Stimulated activated CD4-positive, alpha-beta T cell treated with anti-CD3 and anti-CD28 coated beads, Interleukin-15, amount 100 ng/mL, for 48 hours (primary cell): ENCODE data around the gene HNF4A.
"Not testable (repeated sequence)": the region's sequence is repeated elsewhere in the genome, so short reads cannot be mapped to it uniquely, and the experiment has no call there.

Experiments
- DNase-seq, 2 donors: peaks; one replicate each; pipeline ENCODE4 v3.0.0-alpha.2; 2020; ENCODE audit warnings: low read depth in 2 of 2

HNF4A gene

DNA sequence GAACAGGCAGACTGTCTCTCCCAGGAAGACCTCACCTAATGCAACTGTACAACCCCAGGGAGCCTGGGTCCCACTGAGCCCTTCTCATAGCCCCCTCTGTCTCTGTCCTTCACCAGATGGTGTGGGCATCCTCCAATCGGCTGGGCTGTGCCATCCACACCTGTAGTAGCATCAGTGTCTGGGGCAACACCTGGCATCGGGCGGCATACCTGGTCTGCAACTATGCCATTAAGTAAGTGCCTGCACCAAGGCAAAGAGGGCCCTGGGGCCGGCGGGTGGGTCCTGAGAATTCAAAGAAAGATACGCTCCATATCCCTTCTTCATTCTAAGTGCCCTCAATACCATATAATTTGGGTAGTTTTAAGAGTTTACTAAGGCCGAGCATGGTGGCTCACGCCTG lies 10.4 kb upstream of the HNF4A start:
- DNase-seq: no peak

DNA sequence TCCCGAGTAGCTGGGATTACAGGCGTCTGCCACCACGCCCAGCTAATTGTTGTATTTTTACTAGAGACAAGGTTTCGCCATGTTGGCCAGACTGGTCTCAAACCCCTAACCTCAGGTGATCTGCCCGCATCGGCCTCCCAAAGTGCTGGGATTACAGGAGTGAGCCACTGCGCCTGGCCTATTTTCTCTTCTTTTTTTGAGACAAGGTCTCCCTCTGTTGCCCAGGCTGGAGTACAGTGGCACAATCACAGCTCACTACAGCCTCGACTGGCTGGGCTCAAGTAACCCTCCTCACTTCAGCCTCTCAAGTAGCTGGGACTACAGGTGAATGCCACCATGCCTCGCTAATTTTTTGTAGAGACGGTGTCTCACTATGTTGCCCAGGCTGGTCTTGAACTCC lies 9.6 kb upstream of the HNF4A start:
- DNase-seq: not testable (repeated sequence)

- no peak for DNase-seq
Measured at GRCh38 chr20:44348168-44348659, 7.3 kb upstream of the HNF4A start.

GRCh38 chr20:44349349-44349748 lies 6.2 kb upstream of the HNF4A start:
- no peak for DNase-seq

GRCh38 chr20:44350567-44350966 lies 4.9 kb upstream of the HNF4A start:
- DNase-seq: no peak

GRCh38 chr20:44354979-44355497 lies 461 bp upstream of the HNF4A start:
- no peak for DNase-seq

- DNase-seq: no peak
Measured at GRCh38 chr20:44356353-44356723, 839 bp downstream of the HNF4A start.

GRCh38 chr20:44357020-44357419 lies 1.5 kb downstream of the HNF4A start:
- DNase-seq: no peak

- DNase-seq: no peak
Measured at GRCh38 chr20:44357555-44358125, 2.1 kb downstream of the HNF4A start.

DNA sequence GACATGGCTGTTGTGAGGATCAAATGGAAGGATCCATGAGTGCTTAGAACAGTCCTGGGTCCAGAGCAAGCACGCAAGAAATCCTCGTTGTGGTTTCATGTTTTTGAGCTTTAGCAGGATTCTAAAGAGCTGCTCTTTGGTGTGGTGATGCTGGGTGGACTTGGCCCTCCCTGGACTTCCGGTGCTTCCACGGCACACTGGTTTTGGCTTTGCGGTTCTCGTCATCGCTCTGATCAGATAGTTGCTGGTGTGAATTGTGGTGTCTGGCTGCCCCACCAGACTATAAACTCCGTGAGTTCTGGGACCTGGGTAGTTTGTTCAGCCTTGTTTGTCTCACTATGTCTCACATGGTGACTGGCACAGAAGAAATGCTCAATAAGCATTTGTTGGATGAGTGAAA lies 3.3 kb downstream of the HNF4A start:
- DNase-seq: no peak

DNA sequence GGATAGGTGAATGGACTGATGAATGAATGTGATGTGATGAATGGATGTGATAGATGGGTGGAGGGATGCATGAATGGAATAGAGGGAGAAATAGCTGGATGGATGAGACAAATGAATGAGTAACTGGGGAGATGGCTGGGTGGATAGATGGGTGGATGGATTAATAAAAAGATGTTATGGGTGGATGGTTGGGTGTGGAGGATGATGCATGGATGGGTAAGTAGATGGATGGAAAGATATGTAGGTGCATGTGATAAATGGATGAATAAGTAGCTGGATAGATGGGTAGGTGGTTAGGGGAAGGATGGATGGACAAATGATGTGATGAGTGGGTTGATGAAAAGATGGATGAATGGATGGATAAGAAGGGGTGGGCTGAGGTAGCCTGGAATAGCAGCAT lies 4.7 kb downstream of the HNF4A start:
- no peak for DNase-seq

DNA sequence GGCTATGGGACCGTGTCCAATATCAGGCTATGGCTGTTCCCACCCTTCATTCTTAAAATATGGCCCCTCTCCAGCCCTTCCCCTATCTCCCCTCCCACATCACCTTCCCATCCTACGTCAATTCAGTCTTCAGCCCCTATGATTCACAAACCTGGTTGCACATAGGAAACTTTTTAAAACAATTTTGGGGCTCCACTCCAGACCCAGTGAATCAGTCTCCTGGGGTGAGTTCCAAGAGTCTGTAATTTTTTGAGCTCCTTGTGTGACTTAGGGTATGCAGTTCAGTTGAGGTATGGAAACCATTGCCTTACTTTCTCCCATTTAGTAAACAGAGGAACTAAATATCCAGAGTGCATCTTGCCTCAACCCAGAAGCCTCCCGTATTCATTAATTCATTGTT lies 5.5 kb downstream of the HNF4A start:
- DNase-seq: no peak

GRCh38 chr20:44362466-44362940 lies 7.0 kb downstream of the HNF4A start:
- no peak for DNase-seq

GRCh38 chr20:44364068-44364467 lies 8.6 kb downstream of the HNF4A start:
- no peak for DNase-seq

GRCh38 chr20:44364780-44365179 lies 9.3 kb downstream of the HNF4A start:
- no peak for DNase-seq

GRCh38 chr20:44367746-44368145 lies 12.2 kb downstream of the HNF4A start:
- DNase-seq: no peak

GRCh38 chr20:44370639-44371218 lies 15.2 kb downstream of the HNF4A start:
- no peak for DNase-seq

- no peak for DNase-seq
Measured at GRCh38 chr20:44382641-44383040, 27.1 kb downstream of the HNF4A start.

- DNase-seq: peak; percentile 65 to 80
Measured at GRCh38 chr20:44384423-44385027, 29.0 kb downstream of the HNF4A start.

GRCh38 chr20:44388466-44389023 lies 33.0 kb downstream of the HNF4A start:
- DNase-seq: peak; percentile 57 to 73

DNA sequence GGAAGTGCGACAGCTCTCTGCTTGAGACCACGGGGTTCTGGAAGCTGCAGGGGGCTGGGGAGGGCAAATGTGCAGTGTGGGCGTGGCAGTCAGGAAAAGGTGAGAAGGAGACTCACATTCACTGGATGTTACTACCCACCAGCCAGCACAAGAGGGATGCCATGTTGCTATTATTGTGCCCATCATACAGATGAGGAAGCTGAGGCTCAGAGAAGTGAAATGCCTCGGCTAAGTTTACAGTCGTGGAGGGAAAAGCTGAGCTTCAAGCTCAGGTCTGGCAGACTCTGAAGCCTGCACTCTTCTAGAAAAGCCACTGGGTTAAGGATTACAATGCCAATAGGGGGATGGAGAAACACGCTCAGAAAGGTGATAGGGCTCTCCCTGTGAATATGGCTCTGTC lies 34.4 kb downstream of the HNF4A start:
- DNase-seq: no peak

DNA sequence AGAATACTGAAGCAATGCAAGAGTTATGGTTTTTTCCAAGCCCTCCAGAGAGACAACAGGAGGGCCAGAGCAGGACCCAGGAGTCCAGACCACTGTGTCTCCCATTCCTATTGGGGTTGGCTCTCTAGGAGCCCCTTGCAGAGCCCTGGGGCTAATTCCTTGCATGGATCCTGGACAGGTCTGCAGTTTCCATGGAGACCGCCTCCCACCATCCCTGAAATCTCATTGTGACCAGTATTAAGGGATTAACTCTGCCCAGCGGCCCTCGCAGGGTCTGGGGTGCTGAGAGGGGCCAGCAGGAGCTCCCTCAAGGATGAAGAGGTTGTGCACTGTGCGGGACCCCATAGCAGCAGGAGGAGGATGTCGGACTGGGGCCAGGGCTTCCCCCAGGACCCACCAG lies 34.8 kb downstream of the HNF4A start:
- DNase-seq: no peak
